A673 (cell line): ENCODE data around the gene SMAD5. TPM values are rescaled to one million over a fixed set of nuclear protein-coding genes. Genes with fewer than 3 reads are reported as not detected.

Source experiments
- BruUV-seq: library from RNA; stranded (reverse); fragments of 400-500 nt; replicated peaks from 2 replicates; lab custom pipeline; 2021; lab: Mats Ljungman, UMichigan
- CTCF ChIA-PET: fragments of 300-600 bp; sonication (Branson Sonifier 250); formaldehyde crosslinking; loops from one replicate; lab custom pipeline; 2022; ENCODE audit warnings: antibody characterized with exemption; lab: Charles Lee
- POLR2A ChIA-PET: fragments of 300-600 bp; sonication (Branson Sonifier 250); formaldehyde crosslinking; loops from one replicate; lab custom pipeline; 2022; ENCODE audit warnings: antibody characterized with exemption; ENCODE audit not compliant: low non-redundant PET; lab: Charles Lee
- DNase-seq: peaks from one replicate; pipeline ENCODE4 v3.0.0-alpha.2; 2015; ENCODE audit warnings: low spot score
- H3K27ac ChIP-seq: fragments of 200-600 bp; sonication (generic); 2 replicates; pipeline ENCODE4 v1.5.1; 2016; ENCODE audit warnings: mixed run types, low read depth, mild to moderate bottlenecking, mixed read lengths, antibody characterized with exemption, low read length; ENCODE audit not compliant: poor library complexity, severe bottlenecking
- H3K27me3 ChIP-seq: fragments of 200-600 bp; sonication (generic); replicated peaks from 2 replicates; pipeline ENCODE4 v1.6.1; 2017; ENCODE audit warnings: mixed run types, low read depth, mild to moderate bottlenecking, mixed read lengths, antibody characterized with exemption, low read length; ENCODE audit not compliant: insufficient read depth, poor library complexity
- H3K36me3 ChIP-seq: fragments of 200-600 bp; sonication (generic); 2 replicates; pipeline ENCODE4 v1.6.1; 2016; ENCODE audit warnings: mixed run types, mild to moderate bottlenecking, mixed read lengths, antibody characterized with exemption, low read length; ENCODE audit not compliant: insufficient read depth, poor library complexity, severe bottlenecking
- H3K4me1 ChIP-seq: fragments of 200-600 bp; sonication (generic); 2 replicates; pipeline ENCODE4 v1.6.1; 2017; ENCODE audit warnings: mixed run types, mild to moderate bottlenecking, mixed read lengths, antibody characterized with exemption, low read length; ENCODE audit not compliant: insufficient read depth, poor library complexity, severe bottlenecking
- H3K4me3 ChIP-seq: fragments of 200-600 bp; sonication (generic); 2 replicates; pipeline ENCODE4 v1.5.1; 2016; ENCODE audit warnings: low read depth, mixed run types, mild to moderate bottlenecking, mixed read lengths, low read length; ENCODE audit not compliant: poor library complexity, severe bottlenecking
- H3K9me3 ChIP-seq: fragments of 200-600 bp; sonication (generic); 2 replicates; pipeline ENCODE4 v1.6.1; 2016; ENCODE audit warnings: mixed run types, low read depth, mild to moderate bottlenecking, mixed read lengths, antibody characterized with exemption, low read length; ENCODE audit not compliant: poor library complexity, severe bottlenecking
- EZH2 ChIP-seq: fragments of 200-600 bp; sonication (generic); IDR thresholded peaks from 2 replicates; pipeline ENCODE4 v1.6.1; 2017; ENCODE audit warnings: borderline replicate concordance, low read depth, mild to moderate bottlenecking, mixed read lengths, antibody characterized with exemption, low read length; ENCODE audit not compliant: poor library complexity, severe bottlenecking
- intact Hi-C: fragments of 100-400 bp; cut with micrococcal nuclease; formaldehyde crosslinking; loops from one replicate; pipeline ENCODE4 v1.10.0; 2022; ENCODE audit not compliant: unreplicated experiment
- total RNA-seq: library from RNA; stranded (reverse); gene quantifications from 2 replicates; pipeline ENCODE4 v1.2.3, GENCODE V29; 2021
- TF ChIP-seq, protein P1 (sequence below): fragments of 300-800, 200-600 bp; sonication (generic); conservative IDR thresholded peaks from 2 replicates; pipeline ENCODE4 v1.5.1; 2017; ENCODE audit warnings: low read depth, mild to moderate bottlenecking, antibody characterized with exemption, low read length, moderate library complexity, mixed read lengths

Gene SMAD5
- total RNA-seq, 1 experiment from 2014 or later, result 72.0 TPM

DNA sequence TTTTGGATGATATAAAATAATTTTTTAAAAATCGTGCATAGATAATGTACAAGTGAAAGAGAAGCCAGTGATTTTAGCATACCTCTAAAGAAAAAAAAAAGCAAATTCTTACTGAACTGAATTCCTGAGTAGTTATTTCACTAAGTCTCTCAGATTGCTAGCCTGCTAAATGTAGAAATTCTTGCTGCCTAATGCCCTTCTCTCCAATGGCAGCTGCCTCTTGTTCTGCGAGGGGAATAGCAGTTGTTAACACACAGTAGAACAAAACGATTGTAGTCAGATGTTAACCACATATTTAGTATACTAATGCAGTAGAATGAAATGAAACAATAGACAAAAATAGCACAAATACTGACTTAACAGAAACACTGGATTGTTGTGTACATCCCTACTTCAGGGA is 26.8 kb downstream of the SMAD5 start:
- ChIA-PET POLR2A (interaction anchor here (0.7 kb wide), 1 partner anchor 11 kb away, joined by 4 read pairs; no protein-coding TSS in a partner anchor), CTCF (no interaction called here)
- Histone ChIP-seq H3K27me3 (no peaks in the 10 kb centered on the region), H3K4me3 (no peak overlapping the region), H3K36me3 (peaks cover 47% of the 10 kb centered on the region), H3K27ac (no peak overlapping the region), H3K9me3 (no peaks in the 10 kb centered on the region), H3K4me1 (no peaks in the 10 kb centered on the region)
- intact Hi-C loops, result no loop called here
- no TSS peak for BruUV-seq
- no peak for DNase-seq
- TF ChIP-seq EZH2, result no peak
- TF ChIP-seq, protein P1, sequence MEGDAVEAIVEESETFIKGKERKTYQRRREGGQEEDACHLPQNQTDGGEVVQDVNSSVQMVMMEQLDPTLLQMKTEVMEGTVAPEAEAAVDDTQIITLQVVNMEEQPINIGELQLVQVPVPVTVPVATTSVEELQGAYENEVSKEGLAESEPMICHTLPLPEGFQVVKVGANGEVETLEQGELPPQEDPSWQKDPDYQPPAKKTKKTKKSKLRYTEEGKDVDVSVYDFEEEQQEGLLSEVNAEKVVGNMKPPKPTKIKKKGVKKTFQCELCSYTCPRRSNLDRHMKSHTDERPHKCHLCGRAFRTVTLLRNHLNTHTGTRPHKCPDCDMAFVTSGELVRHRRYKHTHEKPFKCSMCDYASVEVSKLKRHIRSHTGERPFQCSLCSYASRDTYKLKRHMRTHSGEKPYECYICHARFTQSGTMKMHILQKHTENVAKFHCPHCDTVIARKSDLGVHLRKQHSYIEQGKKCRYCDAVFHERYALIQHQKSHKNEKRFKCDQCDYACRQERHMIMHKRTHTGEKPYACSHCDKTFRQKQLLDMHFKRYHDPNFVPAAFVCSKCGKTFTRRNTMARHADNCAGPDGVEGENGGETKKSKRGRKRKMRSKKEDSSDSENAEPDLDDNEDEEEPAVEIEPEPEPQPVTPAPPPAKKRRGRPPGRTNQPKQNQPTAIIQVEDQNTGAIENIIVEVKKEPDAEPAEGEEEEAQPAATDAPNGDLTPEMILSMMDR, result no peak

GRCh38 chr5:136162008-136162407 is 29.4 kb downstream of the SMAD5 start:
- POLR2A ChIA-PET, result no interaction called here
- TF ChIP-seq, protein P1, result no peak
- no peak for TF ChIP-seq EZH2
- intact Hi-C loops, result no loop called here
- Histone ChIP-seq H3K4me1 (no peaks in the 10 kb centered on the region), H3K36me3 (peaks cover 36% of the 10 kb centered on the region), H3K27me3 (no peaks in the 10 kb centered on the region), H3K9me3 (no peaks in the 10 kb centered on the region), H3K4me3 (no peak overlapping the region), H3K27ac (no peak overlapping the region)
- DNase-seq, result no peak
- CTCF ChIA-PET, result no interaction called here
- BruUV-seq, result no TSS peak

GRCh38 chr5:136164226-136164625 is 31.6 kb downstream of the SMAD5 start:
- BruUV-seq, result no TSS peak
- CTCF ChIA-PET, result no interaction called here
- peaks cover 42% of the 10 kb centered on the region for H3K36me3 ChIP-seq
- H3K4me3 ChIP-seq, result no peak overlapping the region
- no peak for DNase-seq
- H3K4me1 ChIP-seq, result no peaks in the 10 kb centered on the region
- no peak for TF ChIP-seq EZH2
- TF ChIP-seq, protein P1, result no peak
- intact Hi-C loops, result no loop called here
- H3K9me3 ChIP-seq, result no peaks in the 10 kb centered on the region
- H3K27ac ChIP-seq, result no peak overlapping the region
- H3K27me3 ChIP-seq, result no peaks in the 10 kb centered on the region
- POLR2A ChIA-PET, result no interaction called here
